ENCODE data around the gene GSN. TPM values are rescaled to one million over a fixed set of nuclear protein-coding genes. Genes with fewer than 3 reads are reported as not detected.

Gene GSN
- total RNA-seq, 1 donor from 2014 or later = 758 TPM

- Histone ChIP-seq H3K27ac (replicated peaks) (no peak overlapping the region), H3K36me3 (no peaks in the 10 kb centered on the region)
These were observed 108.4 kb downstream of the GSN start for GRCh38 chr9:121376214-121376830.

DNA sequence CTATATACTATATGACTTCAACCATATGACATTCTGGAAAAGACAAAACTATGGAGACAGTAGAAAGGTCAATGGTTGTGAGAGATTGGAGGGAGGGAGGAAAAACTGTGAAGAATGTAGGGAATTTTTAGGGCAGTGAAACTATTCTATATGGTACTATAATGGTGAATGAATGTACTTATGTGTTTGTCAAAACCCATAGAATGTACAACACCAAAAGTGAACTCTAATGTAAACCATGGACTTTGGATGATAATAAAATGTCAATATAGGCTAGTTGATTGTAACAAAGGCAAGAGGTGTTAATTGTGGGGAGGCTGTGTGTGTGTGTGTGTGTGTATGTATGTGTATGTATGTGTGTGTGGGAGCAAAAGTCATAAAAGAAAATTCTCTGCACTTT lies 112.9 kb downstream of the GSN start:
- no peaks in the 10 kb centered on the region for H3K36me3 ChIP-seq
- H3K4me1 ChIP-seq = peaks cover 3% of the 10 kb centered on the region
- H3K27me3 ChIP-seq (ENCODE audit: low read depth) = no peaks in the 10 kb centered on the region
- no peaks in the 10 kb centered on the region for H3K9me3 ChIP-seq (replicated peaks)
- intact Hi-C loops (cut with micrococcal nuclease) = no loop called here
- no peak overlapping the region for H3K27ac ChIP-seq (replicated peaks)
- DNase-seq = no peak
- no peak overlapping the region for H3K4me3 ChIP-seq
- TF ChIP-seq, protein P1, sequence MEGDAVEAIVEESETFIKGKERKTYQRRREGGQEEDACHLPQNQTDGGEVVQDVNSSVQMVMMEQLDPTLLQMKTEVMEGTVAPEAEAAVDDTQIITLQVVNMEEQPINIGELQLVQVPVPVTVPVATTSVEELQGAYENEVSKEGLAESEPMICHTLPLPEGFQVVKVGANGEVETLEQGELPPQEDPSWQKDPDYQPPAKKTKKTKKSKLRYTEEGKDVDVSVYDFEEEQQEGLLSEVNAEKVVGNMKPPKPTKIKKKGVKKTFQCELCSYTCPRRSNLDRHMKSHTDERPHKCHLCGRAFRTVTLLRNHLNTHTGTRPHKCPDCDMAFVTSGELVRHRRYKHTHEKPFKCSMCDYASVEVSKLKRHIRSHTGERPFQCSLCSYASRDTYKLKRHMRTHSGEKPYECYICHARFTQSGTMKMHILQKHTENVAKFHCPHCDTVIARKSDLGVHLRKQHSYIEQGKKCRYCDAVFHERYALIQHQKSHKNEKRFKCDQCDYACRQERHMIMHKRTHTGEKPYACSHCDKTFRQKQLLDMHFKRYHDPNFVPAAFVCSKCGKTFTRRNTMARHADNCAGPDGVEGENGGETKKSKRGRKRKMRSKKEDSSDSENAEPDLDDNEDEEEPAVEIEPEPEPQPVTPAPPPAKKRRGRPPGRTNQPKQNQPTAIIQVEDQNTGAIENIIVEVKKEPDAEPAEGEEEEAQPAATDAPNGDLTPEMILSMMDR (IDR thresholded peaks at IDR 0.05; ENCODE audit: borderline replicate concordance) = no peak

More at GRCh38 chr9:121376214-121376830, 108.4 kb downstream of the GSN start:
- Histone ChIP-seq H3K4me3 (no peak overlapping the region), H3K4me1 (peaks cover 47% of the 10 kb centered on the region), H3K9me3 (replicated peaks) (no peaks in the 10 kb centered on the region), H3K27me3 (ENCODE audit: low read depth) (no peaks in the 10 kb centered on the region)
- TF ChIP-seq, protein P1 (IDR thresholded peaks at IDR 0.05; ENCODE audit: borderline replicate concordance) = peak; percentile 66
- intact Hi-C loops (cut with micrococcal nuclease) = no loop called here
- DNase-seq = no peak

Other genes with a start within 250 kb of the GSN start
- 0.63 TPM for gene C5, start 217.9 kb upstream of the GSN start, total RNA-seq
- gene CNTRL, start 193.2 kb upstream of the GSN start, total RNA-seq = 3.4 TPM
- 51.3 TPM for gene RAB14, start 66.3 kb upstream of the GSN start, total RNA-seq
- gene STOM, start 102.1 kb downstream of the GSN start, total RNA-seq = 165 TPM
- gene GGTA1, start 231.7 kb downstream of the GSN start, total RNA-seq = 34.1 TPM